ENCODE results near the gene TGFBI. TPM values are rescaled to one million over a fixed set of nuclear protein-coding genes. Genes with fewer than 3 reads are reported as not detected.
A peak's percentile ranks its signal among the peaks of the same experiment; 100 is the strongest.

TGFBI gene
- total and polyA plus RNA-seq, 8 donors: 3.7 to 50.1 (median 14.3) TPM

DNA sequence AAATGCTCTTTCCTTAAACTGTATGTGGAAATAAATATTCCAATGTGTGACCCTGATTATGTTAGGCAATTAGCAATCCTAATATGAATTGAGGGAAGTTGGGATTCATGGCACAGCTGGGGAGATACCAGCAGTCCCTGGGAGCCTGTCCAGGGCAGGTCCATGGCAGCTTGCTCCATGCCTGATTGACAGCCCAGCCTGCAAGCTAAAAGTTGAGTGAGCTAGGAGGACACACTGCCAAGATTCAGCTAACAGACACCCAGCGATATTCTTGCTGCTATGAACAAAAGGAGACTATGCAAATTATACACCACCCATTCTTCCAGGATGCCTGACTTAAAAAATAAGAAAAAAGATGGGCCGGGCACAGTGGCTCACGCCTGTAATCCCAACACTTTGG lies 6.2 kb downstream of the TGFBI start:
- 86 to 98% methylated on average over 3 of the region's 3 CpGs for WGBS, 2 donors
- DNase-seq (no peak), FAIRE-seq (no peak), ATAC-seq (no peak)
- no peaks in the 10 kb centered on the region for H3K4me1 ChIP-seq
- no peaks in the 10 kb centered on the region for H3K27me3 ChIP-seq
- H3K27ac ChIP-seq: no peak overlapping the region
- TF ChIP-seq, protein P1, sequence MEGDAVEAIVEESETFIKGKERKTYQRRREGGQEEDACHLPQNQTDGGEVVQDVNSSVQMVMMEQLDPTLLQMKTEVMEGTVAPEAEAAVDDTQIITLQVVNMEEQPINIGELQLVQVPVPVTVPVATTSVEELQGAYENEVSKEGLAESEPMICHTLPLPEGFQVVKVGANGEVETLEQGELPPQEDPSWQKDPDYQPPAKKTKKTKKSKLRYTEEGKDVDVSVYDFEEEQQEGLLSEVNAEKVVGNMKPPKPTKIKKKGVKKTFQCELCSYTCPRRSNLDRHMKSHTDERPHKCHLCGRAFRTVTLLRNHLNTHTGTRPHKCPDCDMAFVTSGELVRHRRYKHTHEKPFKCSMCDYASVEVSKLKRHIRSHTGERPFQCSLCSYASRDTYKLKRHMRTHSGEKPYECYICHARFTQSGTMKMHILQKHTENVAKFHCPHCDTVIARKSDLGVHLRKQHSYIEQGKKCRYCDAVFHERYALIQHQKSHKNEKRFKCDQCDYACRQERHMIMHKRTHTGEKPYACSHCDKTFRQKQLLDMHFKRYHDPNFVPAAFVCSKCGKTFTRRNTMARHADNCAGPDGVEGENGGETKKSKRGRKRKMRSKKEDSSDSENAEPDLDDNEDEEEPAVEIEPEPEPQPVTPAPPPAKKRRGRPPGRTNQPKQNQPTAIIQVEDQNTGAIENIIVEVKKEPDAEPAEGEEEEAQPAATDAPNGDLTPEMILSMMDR (IDR thresholded peaks at IDR 0.05): no peak
- intact Hi-C loops (cut with DNase I): no loop called here
- H3K36me3 ChIP-seq: no peaks in the 10 kb centered on the region
- no peak overlapping the region for H3K4me3 ChIP-seq
- no peaks in the 10 kb centered on the region for H3K9me3 ChIP-seq

DNA sequence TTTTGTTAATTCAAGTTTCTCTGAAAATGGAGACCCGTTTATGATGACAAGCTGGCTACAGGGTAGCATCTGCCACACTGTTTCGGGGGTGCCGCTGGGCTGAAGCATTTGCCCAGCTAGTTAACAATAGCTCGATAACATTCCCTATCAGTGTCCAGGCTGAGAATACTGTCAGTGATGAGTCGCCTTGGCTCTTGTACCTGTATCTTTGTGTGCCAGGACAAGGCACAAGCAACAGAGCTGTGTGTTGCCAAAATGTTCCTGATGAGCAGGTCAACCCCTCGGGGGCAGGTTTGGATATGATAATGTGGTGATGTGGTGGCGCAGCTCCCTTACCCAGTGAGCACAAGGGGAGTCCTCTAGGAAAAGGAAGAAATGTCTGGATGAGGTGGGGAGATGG lies 7.0 kb downstream of the TGFBI start:
- 86 to 94% methylated on average over 7 of the region's 7 CpGs for WGBS, 2 donors
- H3K9me3 ChIP-seq: no peaks in the 10 kb centered on the region
- DNase-seq (no peak), ATAC-seq (no peak), FAIRE-seq (no peak)
- H3K4me3 ChIP-seq: no peak overlapping the region
- H3K27ac ChIP-seq: no peak overlapping the region
- H3K4me1 ChIP-seq: no peaks in the 10 kb centered on the region
- intact Hi-C loops (cut with DNase I): no loop called here
- H3K36me3 ChIP-seq: no peaks in the 10 kb centered on the region
- TF ChIP-seq, protein P1 (IDR thresholded peaks at IDR 0.05): no peak
- no peaks in the 10 kb centered on the region for H3K27me3 ChIP-seq

DNA sequence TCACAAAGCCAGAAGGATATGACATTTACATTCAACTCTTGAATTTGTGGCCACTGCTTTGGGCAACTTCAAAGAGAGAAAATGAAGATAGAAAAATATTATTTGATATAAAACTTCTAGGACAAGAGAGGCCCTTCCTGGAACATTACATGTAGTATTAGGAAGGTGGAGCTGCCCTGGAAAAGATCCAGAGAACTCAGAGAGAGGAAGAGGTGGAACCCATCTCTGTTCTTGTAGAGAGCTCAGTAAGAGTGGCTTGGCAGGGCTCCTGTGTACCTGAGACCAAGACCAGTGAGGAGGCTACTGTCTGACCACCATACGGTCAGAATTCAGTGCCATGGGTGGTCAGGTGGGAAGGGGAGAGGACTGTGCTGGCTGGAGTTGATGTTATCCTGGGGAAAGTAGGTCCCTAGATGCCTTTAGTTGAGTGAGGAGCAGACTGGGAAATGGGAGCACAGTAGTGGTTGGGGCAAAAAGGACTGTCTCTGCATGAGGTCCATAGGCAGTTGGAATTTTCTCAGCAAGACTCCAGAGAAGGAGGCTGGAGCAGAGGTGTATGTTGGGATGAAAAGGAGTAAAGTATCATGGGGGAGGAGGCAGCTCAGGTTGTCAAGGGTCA lies 7.6 kb downstream of the TGFBI start:
- FAIRE-seq (no peak), ATAC-seq (no peak), DNase-seq (no peak)
- TF ChIP-seq, protein P1 (IDR thresholded peaks at IDR 0.05): no peak
- Histone ChIP-seq H3K36me3 (no peaks in the 10 kb centered on the region), H3K27me3 (no peaks in the 10 kb centered on the region), H3K4me3 (no peak overlapping the region), H3K27ac (no peak overlapping the region), H3K4me1 (no peaks in the 10 kb centered on the region), H3K9me3 (no peaks in the 10 kb centered on the region)
- intact Hi-C loops (cut with DNase I): no loop called here
- 92 to 94% methylated on average over 1 of the region's 1 CpG for WGBS, 2 donors

DNA sequence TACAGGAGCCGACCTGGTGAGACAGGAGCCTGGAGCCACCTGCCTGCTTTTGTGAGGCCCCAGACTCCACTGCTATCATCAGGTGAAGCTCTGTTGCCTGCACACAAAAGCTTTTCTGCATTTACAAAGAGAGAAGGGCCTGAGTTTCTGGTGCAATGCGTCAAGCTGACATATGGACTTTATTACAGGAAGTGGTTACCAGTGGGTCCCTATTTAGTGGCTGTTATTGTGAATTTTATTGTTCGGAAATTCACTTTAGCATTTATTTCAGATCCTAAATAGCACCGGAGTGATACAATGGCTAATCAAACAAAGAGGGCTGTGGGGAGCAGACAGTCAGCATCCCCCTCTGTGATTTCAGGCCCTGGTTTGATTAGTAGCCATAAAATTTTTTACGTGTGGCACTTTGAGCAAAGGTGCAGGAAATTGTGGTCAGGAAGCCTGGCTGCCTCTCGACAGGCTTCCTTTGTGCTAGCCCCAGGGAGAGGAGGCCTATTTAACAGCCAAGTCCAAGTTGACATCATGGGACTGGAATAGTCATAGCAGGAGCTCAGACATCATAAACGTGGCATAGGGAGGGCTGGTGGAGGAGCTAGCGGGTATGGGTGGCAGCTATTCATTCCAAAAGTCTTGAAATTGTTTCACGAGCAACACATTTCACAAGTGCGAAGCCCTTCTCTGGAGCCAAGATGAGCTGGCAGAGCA lies 8.4 kb downstream of the TGFBI start:
- TF ChIP-seq, protein P1 (IDR thresholded peaks at IDR 0.05): no peak
- H3K4me1 ChIP-seq: no peaks in the 10 kb centered on the region
- ATAC-seq (peak in 2 of 4 donors; percentile 46 to 60), DNase-seq (no peak), FAIRE-seq (no peak)
- H3K27ac ChIP-seq: no peak overlapping the region
- H3K36me3 ChIP-seq: no peaks in the 10 kb centered on the region
- H3K27me3 ChIP-seq: no peaks in the 10 kb centered on the region
- H3K9me3 ChIP-seq: no peaks in the 10 kb centered on the region
- WGBS, 2 donors: 80 to 86% methylated on average over 10 of the region's 10 CpGs
- intact Hi-C loops (cut with DNase I): no loop called here
- H3K4me3 ChIP-seq: no peak overlapping the region

DNA sequence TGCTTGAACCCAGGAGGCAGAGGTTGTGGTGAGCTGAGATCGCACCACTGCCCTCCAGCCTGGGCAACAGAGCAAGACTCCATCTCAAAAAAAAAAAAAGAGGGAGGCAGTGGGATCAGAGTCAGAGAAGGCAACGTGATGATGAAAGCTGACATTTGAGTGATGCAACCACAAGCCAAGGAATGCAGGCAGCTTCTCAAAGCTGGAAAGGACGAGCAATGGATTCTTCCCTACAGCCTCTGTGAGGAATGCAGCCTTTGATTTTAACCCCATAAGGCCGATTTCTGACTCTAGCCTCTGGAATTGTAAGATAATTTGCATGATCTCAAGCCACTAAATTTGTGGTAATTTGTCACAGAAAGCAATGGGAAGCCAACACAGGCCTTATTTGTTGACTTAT lies 9.8 kb downstream of the TGFBI start:
- Histone ChIP-seq H3K9me3 (no peaks in the 10 kb centered on the region), H3K36me3 (no peaks in the 10 kb centered on the region), H3K4me3 (no peak overlapping the region), H3K4me1 (no peaks in the 10 kb centered on the region), H3K27me3 (no peaks in the 10 kb centered on the region), H3K27ac (no peak overlapping the region)
- FAIRE-seq (no peak), DNase-seq (no peak), ATAC-seq (no peak)
- intact Hi-C loops (cut with DNase I): no loop called here
- WGBS, 2 donors: 77 to 81% methylated on average over 4 of the region's 4 CpGs
- TF ChIP-seq, protein P1 (IDR thresholded peaks at IDR 0.05): no peak

All from pancreas (tissue), 10 donors.